ENCODE measurements around the gene MGAT2.

GRCh38 chr14:49619730-49620129 lies 869 bp upstream of the MGAT2 start:
- no peak for TF ChIP-seq CTCF (IDR thresholded peaks at IDR 0.05)
- TF ChIP-seq POLR2A (IDR thresholded peaks at IDR 0.05) = no peak

All from esophagus squamous epithelium (tissue), 4 donors.